ENCODE measurements around the gene CDH13. TPM values are rescaled to one million over a fixed set of nuclear protein-coding genes. Genes with fewer than 3 reads are reported as not detected.

The CDH13 gene
- total and polyA plus RNA-seq, 2 donors (not counting 1 experiment from before 2014, with no cell fraction given), result 27.6 to 96.7 TPM

GRCh38 chr16:83029467-83029866 is 402.7 kb downstream of the CDH13 start:
- H3K9ac ChIP-seq (ENCODE audit: insufficient read depth, low read length), result no peak overlapping the region

GRCh38 chr16:83031524-83031923 is 404.8 kb downstream of the CDH13 start:
- Histone ChIP-seq H3K27ac (ENCODE audit: insufficient read depth, low read length) (no peak overlapping the region), H3K9me3 (ENCODE audit: control insufficient read depth, insufficient read depth, low read depth, low read length) (no peaks in the 10 kb centered on the region), H4K20me1 (ENCODE audit: control insufficient read depth, extremely low read depth, insufficient read depth, low read length) (no peaks in the 10 kb centered on the region), H3K36me3 (ENCODE audit: control insufficient read depth, insufficient read depth, low read length) (no peaks in the 10 kb centered on the region), H3K27me3 (ENCODE audit: control insufficient read depth, insufficient read depth, low read length) (no peaks in the 10 kb centered on the region), H2AFZ (ENCODE audit: low read length) (no peak overlapping the region), H3K79me2 (ENCODE audit: control insufficient read depth, insufficient read depth, low read length) (no peaks in the 10 kb centered on the region), H3K4me1 (ENCODE audit: control insufficient read depth, extremely low read depth, insufficient read depth, low read length) (no peaks in the 10 kb centered on the region), H3K9ac (ENCODE audit: insufficient read depth, low read length) (no peak overlapping the region), H3K4me2 (ENCODE audit: extremely low read depth, insufficient read depth, low read length) (no peak overlapping the region), H3K4me3 (replicated peaks in 1 of 4; ENCODE audit: control extremely low read depth in 1 of 4, insufficient read depth in 1 of 4, low read depth in 3 of 4, low read length in 4 of 4) (no peak overlapping the region)
- TF ChIP-seq CTCF (conservative IDR thresholded peaks at IDR 0.05 in 1 of 2, IDR thresholded peaks at IDR 0.05 in 1 of 2; ENCODE audit: low read depth in 1 of 2, low read length in 2 of 2) (no peak), EZH2 (IDR thresholded peaks at IDR 0.05; ENCODE audit: low read length, missing control alignments) (no peak)
- DNase-seq (ENCODE audit: low read depth in 2 of 2), result peak in 1 of 2 donors; percentile 8

More at GRCh38 chr16:83029467-83029866, 402.7 kb downstream of the CDH13 start:
- no peak overlapping the region for H2AFZ ChIP-seq (ENCODE audit: low read length)
- DNase-seq (ENCODE audit: low read depth in 2 of 2), result peak in 1 of 2 donors; percentile 6
- TF ChIP-seq EZH2 (IDR thresholded peaks at IDR 0.05; ENCODE audit: low read length, missing control alignments) (no peak), CTCF (conservative IDR thresholded peaks at IDR 0.05 in 1 of 2, IDR thresholded peaks at IDR 0.05 in 1 of 2; ENCODE audit: low read depth in 1 of 2, low read length in 2 of 2) (no peak)
- no peak overlapping the region for H3K27ac ChIP-seq (ENCODE audit: insufficient read depth, low read length)
- H3K4me1 ChIP-seq (ENCODE audit: control insufficient read depth, extremely low read depth, insufficient read depth, low read length), result no peaks in the 10 kb centered on the region
- no peaks in the 10 kb centered on the region for H3K9me3 ChIP-seq (ENCODE audit: control insufficient read depth, insufficient read depth, low read depth, low read length)
- no peak overlapping the region for H3K4me2 ChIP-seq (ENCODE audit: extremely low read depth, insufficient read depth, low read length)
- no peaks in the 10 kb centered on the region for H4K20me1 ChIP-seq (ENCODE audit: control insufficient read depth, extremely low read depth, insufficient read depth, low read length)
- H3K4me3 ChIP-seq (replicated peaks in 1 of 4; ENCODE audit: control extremely low read depth in 1 of 4, insufficient read depth in 1 of 4, low read depth in 3 of 4, low read length in 4 of 4), result no peak overlapping the region
- H3K36me3 ChIP-seq (ENCODE audit: control insufficient read depth, insufficient read depth, low read length), result no peaks in the 10 kb centered on the region
- no peaks in the 10 kb centered on the region for H3K27me3 ChIP-seq (ENCODE audit: control insufficient read depth, insufficient read depth, low read length)
- H3K79me2 ChIP-seq (ENCODE audit: control insufficient read depth, insufficient read depth, low read length), result no peaks in the 10 kb centered on the region

GRCh38 chr16:83037102-83037501 is 410.3 kb downstream of the CDH13 start:
- no peak for DNase-seq (ENCODE audit: low read depth in 2 of 2)
- Histone ChIP-seq H3K9ac (ENCODE audit: insufficient read depth, low read length) (no peak overlapping the region), H3K36me3 (ENCODE audit: control insufficient read depth, insufficient read depth, low read length) (no peaks in the 10 kb centered on the region), H4K20me1 (ENCODE audit: control insufficient read depth, extremely low read depth, insufficient read depth, low read length) (no peaks in the 10 kb centered on the region), H3K27ac (ENCODE audit: insufficient read depth, low read length) (no peak overlapping the region), H3K4me1 (ENCODE audit: control insufficient read depth, extremely low read depth, insufficient read depth, low read length) (no peaks in the 10 kb centered on the region), H2AFZ (ENCODE audit: low read length) (no peak overlapping the region), H3K4me2 (ENCODE audit: extremely low read depth, insufficient read depth, low read length) (no peak overlapping the region), H3K4me3 (replicated peaks in 1 of 4; ENCODE audit: control extremely low read depth in 1 of 4, insufficient read depth in 1 of 4, low read depth in 3 of 4, low read length in 4 of 4) (no peak overlapping the region), H3K79me2 (ENCODE audit: control insufficient read depth, insufficient read depth, low read length) (no peaks in the 10 kb centered on the region), H3K27me3 (ENCODE audit: control insufficient read depth, insufficient read depth, low read length) (no peaks in the 10 kb centered on the region), H3K9me3 (ENCODE audit: control insufficient read depth, insufficient read depth, low read depth, low read length) (no peaks in the 10 kb centered on the region)
- TF ChIP-seq CTCF (conservative IDR thresholded peaks at IDR 0.05 in 1 of 2, IDR thresholded peaks at IDR 0.05 in 1 of 2; ENCODE audit: low read depth in 1 of 2, low read length in 2 of 2), result no peak
- no peak for TF ChIP-seq EZH2 (IDR thresholded peaks at IDR 0.05; ENCODE audit: low read length, missing control alignments)

All from fibroblast of lung (primary cell).